AG20443 (cell line): ENCODE results near the gene MACROD1.

Experiments used
- DNase-seq: peaks from one replicate; pipeline ENCODE4 v3.0.0; 2012; ENCODE audit warnings: low spot score, mixed read lengths

The MACROD1 gene

GRCh38 chr11:64128255-64129006, 37.5 kb downstream of the MACROD1 start:
- DNase-seq = no peak

- no peak for DNase-seq
These were observed 38.4 kb downstream of the MACROD1 start for GRCh38 chr11:64127267-64128072.

- DNase-seq = no peak
These were observed 39.1 kb downstream of the MACROD1 start for GRCh38 chr11:64126796-64127195.

GRCh38 chr11:64126371-64126770, 39.5 kb downstream of the MACROD1 start:
- DNase-seq = no peak

GRCh38 chr11:64125676-64126075, 40.2 kb downstream of the MACROD1 start:
- DNase-seq = no peak

GRCh38 chr11:64124147-64124546, 41.8 kb downstream of the MACROD1 start:
- DNase-seq = no peak

- no peak for DNase-seq
These were observed 42.2 kb downstream of the MACROD1 start for GRCh38 chr11:64123679-64124078.

- DNase-seq = no peak
These were observed 43.2 kb downstream of the MACROD1 start for GRCh38 chr11:64122411-64123410.

GRCh38 chr11:64121663-64122410, 44.1 kb downstream of the MACROD1 start:
- DNase-seq = peak; percentile 78

- peak; percentile 56 for DNase-seq
These were observed 44.9 kb downstream of the MACROD1 start for GRCh38 chr11:64120951-64121569.

- DNase-seq = no peak
These were observed 46.2 kb downstream of the MACROD1 start for GRCh38 chr11:64119700-64120099.

GRCh38 chr11:64118876-64119665, 46.8 kb downstream of the MACROD1 start:
- no peak for DNase-seq

GRCh38 chr11:64117763-64118459, 48.0 kb downstream of the MACROD1 start:
- DNase-seq = no peak

GRCh38 chr11:64115531-64116522, 50.1 kb downstream of the MACROD1 start:
- no peak for DNase-seq

- DNase-seq = no peak
These were observed 51.7 kb downstream of the MACROD1 start for GRCh38 chr11:64114231-64114630.

GRCh38 chr11:64113462-64113780, 52.5 kb downstream of the MACROD1 start:
- no peak for DNase-seq

GRCh38 chr11:64112771-64113461, 53.0 kb downstream of the MACROD1 start:
- DNase-seq = no peak
